HG03095 (cell line): ENCODE measurements around the gene KCNH4.
"Not testable (repeated sequence)": the region's sequence is repeated elsewhere in the genome, so short reads cannot be mapped to it uniquely, and the experiment has no call there.

Experiments
- ATAC-seq: cut with Tn5 transposase; IDR thresholded peaks from one replicate; pipeline ENCODE4 v1.9.1; 2021; ENCODE audit warnings: moderate library complexity; ENCODE audit not compliant: unreplicated experiment

KCNH4 gene

GRCh38 chr17:42140690-42141089 lies 40.3 kb downstream of the KCNH4 start:
- ATAC-seq: not testable (repeated sequence)

DNA sequence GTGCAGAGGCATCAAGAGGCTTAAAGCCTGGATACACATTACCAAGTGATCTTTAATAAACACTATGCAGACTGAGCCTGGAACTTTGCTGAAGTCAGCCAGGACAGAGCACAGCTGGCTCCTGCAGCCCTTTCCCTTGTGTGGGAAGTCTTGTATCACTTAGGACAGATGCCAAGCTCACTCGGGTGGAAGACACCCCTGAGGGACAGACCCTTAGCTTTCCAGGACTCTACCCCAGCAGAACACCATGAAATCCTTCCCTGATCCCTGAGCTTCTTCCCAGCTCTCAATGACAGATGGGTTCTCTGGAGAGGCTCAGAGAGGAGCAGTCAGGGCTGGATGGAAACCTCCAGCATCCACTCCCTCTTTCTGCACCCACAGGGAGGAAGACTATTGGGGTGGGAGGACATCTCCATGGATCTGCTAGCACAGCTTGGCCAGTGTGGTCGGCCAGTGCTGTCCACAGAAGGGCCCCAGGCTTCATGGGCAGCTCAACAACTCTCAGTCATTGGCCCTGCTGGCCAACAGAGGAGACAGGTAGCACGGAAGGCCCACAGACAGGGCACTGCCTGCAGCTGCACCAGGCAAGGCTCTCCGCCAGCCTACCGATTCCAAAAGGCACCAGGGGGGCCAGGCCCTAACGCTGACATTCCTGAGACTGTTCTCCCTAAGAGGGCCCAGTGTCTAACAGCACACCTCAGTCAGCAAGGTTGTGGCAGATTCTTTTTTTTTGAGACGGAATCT lies 42.0 kb downstream of the KCNH4 start:
- no peak for ATAC-seq

GRCh38 chr17:42136654-42137051 lies 44.3 kb downstream of the KCNH4 start:
- no peak for ATAC-seq

DNA sequence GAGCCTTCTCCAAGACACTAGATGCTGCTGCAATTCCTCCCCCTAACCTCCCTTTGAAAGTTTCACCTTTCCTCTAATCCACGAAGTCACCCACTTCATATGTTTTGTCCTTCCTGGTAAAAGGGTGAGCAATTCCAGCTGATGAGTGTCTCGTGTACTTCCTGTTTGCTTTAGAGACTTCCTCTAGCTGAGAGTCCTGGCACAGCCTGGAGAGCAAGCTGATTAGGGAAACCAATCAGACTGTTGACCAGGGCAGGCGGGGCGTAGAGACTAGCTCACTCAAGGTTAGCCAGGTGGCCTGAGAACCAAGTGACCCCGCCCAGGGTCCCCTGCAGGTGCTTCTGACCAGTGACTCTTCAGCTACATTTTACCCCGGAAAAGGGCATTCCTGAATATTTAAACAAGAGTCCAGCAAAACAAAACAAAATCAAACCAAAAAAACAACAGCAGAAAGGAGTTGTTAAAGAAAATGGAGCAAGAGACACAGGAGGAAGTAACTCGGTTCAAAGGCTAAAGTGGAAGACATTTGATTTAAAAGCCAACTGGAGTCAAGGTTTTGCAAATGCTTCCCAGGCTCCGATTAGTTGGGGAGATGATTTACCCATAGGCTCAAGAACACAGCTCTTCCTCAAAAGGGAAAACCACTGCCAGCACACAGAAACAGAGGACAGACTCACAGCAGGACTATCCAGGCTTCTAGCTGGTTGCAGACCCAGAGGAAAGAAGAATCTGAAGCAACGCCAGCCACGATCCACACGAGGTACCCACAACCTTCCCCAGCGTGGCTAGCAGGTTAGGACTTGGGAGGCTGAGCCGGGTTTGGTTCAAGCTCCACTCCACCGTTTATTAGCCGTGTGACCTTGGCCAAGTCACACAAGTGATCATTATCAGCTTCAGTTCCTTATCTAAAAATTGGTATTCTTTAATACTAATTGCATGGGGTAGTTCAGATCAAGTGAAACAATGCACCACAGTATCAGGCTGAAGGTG lies 45.0 kb downstream of the KCNH4 start:
- no peak for ATAC-seq

DNA sequence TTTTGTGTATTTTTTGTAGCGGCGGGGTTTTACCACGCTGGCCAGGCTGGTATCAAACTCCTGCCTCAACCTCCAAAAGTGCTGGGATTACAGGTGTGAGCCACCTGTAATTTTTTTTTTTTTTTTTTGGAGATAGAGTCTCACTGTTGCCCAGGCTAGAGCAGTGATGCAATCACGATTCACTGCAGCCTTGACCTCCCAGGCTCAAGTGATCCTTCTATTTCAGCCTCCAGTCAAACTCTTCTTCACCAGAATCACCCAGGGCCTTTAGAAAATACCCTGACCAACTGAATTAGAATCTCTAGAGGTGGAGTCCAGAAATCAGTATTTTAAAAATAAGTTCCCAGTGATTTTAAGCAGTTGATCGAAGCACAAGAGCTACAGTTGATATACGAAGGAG lies 45.8 kb downstream of the KCNH4 start:
- ATAC-seq: no peak

- peak; percentile 54 for ATAC-seq
Observed at GRCh38 chr17:42133461-42134041, 47.4 kb downstream of the KCNH4 start.

GRCh38 chr17:42132941-42133340 lies 48.0 kb downstream of the KCNH4 start:
- ATAC-seq: peak; percentile 23

DNA sequence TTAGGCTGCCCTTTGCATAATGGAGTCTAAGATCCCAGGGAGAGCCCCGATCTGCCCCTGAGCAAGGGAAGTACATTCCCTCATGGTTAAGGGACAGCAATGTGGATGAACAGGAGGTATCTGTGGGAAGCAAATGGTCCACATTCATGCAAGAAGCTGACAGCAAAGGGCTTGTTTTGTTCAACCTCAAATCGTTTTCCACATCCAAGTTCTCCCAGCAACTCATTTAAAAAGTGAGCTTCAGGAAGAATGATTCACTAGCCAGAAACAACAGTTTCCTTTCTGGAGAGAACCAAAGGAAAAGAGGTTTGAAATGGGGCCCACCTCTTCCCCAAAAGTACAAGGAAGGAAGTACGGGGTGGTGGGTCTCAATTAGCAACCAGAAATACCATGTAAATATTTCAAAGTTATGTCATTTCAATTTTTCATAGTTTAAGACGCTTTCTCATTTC lies 48.9 kb downstream of the KCNH4 start:
- no peak for ATAC-seq

- no peak for ATAC-seq
Observed at GRCh38 chr17:42131232-42131631, 49.7 kb downstream of the KCNH4 start.

DNA sequence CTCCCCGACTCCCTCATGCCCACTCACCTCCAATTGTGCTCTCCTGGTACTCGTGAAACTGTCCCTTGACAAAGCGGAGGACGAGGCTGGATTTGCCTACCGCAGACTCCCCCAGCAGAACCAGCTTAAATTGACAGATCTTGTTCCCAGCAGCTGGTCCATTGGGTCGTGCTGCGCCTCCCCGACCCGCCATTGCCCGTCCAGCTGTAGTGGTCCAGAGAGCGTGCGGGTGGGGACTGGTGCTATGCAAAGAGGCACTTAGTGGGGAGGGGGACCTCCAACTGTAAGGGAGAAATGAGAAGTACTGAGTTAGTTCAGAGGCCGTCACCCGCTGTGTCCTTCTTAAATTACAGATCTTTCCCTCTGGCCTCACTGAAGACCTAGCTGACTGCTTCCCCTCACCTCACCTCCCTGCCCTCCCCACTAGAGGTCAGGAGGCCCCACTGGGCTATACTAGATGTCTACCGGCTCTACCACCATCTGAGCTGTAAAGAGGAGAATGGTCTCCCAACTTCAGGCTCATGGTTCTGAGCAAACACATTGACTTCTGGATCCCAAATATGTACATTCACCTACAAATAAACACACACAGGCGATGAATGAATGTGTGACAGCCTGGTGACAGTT lies 50.5 kb downstream of the KCNH4 start:
- ATAC-seq: no peak

- ATAC-seq: no peak
Observed at GRCh38 chr17:42129109-42129837, 51.7 kb downstream of the KCNH4 start.

DNA sequence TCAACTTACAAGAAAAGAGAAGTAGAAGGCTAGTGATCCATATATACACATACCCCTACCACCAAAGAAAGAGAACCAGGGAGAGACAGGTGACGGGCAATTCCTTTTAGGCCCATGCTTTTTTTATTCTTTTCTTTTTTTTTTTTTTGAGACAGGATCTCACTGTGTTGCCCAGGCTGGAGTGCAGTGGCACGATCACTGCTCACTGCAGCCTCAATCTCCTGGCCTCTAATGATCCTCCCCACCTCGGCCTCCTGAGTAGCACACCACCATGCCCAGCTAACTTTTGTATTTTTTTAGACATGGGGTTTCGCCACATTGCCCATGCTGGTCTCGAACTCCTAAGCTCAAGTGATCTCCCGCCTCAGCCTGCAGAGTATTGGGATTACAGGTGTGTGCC lies 53.5 kb downstream of the KCNH4 start:
- ATAC-seq: no peak

DNA sequence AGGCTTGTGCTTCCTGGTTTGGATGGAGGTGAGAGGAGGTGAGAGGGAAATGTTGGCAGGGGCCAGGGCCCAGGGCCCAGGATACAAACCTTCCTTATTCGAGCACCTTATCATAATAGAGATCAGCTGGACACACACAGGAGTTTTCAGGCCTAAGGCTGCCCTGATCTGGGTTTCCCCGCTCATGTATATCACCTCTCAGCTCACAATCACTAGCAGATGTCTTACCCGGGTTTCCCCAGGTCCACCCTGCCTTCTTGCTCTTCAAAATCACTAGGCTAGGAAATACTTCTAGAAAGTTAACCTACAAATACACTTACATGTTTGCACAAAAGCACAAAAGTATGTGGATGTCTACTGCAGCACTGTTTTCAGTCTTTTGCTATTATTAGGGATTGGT lies 54.1 kb downstream of the KCNH4 start:
- no peak for ATAC-seq

GRCh38 chr17:42125565-42125964 lies 55.4 kb downstream of the KCNH4 start:
- no peak for ATAC-seq

GRCh38 chr17:42124256-42124655 lies 56.7 kb downstream of the KCNH4 start:
- ATAC-seq: no peak

- no peak for ATAC-seq
Observed at GRCh38 chr17:42122371-42123303, 58.3 kb downstream of the KCNH4 start, which contains the start of gene HSPB9. Gene HSPB9, plus strand, starts transcription at chr17:42122804. Its CDS starts 47 bp downstream, at chr17:42122851.

DNA sequence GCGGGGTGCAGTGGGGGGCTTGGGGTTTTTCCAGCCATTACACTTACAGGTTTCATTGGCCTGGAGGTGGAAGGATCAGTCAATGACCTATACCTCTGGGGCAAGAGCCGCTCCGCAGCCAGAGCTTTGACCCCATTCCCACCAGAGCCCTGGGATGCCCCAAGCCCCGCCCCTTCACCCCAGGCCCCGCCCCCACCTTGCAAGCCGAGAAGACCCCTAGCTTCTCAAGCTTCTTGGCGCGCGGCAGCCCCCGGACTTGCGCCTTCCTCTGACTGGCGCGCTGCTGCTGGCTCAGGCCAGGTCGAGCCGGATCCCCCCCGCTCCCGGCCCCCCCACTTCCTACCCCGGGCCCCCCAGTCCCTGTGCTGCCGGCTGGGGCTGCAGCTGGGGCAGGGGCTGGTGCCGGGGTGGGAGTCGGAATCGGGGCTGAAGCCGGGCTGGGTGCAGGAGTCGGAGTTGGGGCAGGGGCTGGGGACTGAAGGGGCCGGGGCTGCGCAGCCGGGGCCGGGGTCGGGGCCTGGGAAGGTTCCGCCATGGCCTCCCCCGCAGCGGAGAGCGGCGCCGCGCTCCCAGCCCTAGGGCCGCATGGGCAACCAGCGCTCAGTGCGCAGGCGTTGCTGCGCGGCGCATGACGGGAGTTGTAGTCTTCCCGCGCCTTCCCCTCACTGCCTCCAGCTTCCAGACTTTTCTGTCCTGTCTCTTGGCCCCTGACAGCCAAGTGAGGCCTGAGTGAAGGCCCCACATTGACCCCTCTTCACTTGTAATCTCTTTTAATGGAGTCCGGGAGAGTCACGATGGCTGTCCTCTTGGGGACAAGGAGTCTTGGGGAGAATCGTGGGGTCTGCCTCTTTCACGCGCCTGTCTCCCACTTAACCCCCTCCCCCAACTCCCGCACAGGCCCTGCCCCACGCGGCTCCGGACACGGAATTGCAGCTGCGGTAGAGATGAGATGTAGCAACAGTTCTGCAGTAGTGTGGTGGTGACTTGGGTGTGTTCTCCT lies 59.9 kb downstream of the KCNH4 start, which contains the start of gene KAT2A:
TSS of gene KAT2A (minus strand) at position 598 of the 1,000 bp plus-strand sequence. CDS start at position 535, 63 bp downstream.
- ATAC-seq: no peak
